IPS DF 19.7 (cell line): ENCODE results near the gene HBA1.
"Not testable (repeated sequence)": the region's sequence is repeated elsewhere in the genome, so short reads cannot be mapped to it uniquely, and the experiment has no call there.

ENCODE experiments used
- DNase-seq: peaks from one replicate; pipeline ENCODE4 v3.0.0-alpha.2; 2013; ENCODE audit warnings: low read depth, low spot score

Gene HBA1

DNA sequence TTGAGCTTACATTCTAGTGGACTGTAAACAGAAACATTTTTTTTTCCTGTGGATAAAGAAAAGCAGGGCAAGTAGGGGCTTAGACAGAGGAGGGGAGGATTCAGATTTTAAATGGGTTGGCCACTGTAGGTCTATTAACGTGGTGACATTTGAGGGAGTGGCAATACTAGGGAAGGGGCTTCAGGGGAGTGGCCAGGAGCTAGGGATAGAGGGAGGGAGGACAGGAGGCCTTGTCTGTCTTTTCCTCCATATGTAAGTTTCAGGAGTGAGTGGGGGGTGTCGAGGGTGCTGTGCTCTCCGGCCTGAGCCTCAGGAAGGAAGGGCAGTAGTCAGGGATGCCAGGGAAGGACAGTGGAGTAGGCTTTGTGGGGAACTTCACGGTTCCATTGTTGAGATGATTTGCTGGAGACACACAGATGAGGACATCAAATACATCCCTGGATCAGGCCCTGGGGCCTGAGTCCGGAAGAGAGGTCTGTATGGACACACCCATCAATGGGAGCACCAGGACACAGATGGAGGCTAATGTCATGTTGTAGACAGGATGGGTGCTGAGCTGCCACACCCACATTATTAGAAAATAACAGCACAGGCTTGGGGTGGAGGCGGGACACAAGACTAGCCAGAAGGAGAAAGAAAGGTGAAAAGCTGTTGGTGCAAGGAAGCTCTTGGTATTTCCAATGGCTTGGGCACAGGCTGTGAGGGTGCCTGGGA is 17.2 kb upstream of the HBA1 start:
- DNase-seq: no peak

DNA sequence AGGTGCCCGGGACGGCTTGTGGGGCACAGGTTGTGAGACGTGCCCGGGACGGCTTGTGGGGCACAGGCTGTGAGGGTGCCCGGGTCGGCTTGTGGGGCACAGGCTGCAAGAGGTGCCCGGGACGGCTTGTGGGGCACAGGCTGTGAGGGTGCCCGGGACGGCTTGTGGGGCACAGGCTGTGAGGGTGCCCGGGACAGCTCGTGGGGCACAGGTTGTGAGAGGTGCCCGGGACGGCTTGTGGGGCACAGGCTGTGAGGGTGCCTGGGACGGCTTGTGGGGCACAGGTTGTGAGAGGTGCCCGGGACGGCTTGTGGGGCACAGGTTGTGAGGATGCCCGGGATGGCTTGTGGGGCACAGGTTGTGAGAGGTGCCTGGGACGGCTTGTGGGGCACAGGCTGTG is 16.2 kb upstream of the HBA1 start:
- not testable (repeated sequence) for DNase-seq

DNA sequence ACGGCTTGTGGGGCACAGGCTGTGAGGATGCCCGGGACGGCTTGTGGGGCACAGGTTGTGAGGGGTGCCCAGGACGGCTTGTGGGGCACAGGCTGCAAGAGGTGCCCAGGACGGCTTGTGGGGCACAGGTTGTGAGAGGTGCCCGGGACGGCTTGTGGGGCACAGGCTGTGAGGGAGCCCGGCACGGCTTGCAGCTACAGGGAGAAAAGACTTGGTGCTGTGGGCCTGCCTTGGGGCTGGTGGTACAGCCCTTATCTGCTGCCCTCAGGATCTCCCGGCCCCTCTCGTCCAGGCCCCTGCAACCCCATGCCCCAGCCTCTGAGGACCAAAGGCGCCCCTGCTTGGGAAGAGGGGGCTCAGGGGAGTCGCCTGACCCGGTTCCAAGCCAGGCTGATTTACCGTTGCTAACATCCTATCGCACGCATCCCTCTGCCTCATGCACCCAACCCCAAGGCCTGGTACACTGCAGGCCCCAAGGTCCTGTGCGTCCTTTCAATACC is 15.7 kb upstream of the HBA1 start:
- DNase-seq: no peak

DNA sequence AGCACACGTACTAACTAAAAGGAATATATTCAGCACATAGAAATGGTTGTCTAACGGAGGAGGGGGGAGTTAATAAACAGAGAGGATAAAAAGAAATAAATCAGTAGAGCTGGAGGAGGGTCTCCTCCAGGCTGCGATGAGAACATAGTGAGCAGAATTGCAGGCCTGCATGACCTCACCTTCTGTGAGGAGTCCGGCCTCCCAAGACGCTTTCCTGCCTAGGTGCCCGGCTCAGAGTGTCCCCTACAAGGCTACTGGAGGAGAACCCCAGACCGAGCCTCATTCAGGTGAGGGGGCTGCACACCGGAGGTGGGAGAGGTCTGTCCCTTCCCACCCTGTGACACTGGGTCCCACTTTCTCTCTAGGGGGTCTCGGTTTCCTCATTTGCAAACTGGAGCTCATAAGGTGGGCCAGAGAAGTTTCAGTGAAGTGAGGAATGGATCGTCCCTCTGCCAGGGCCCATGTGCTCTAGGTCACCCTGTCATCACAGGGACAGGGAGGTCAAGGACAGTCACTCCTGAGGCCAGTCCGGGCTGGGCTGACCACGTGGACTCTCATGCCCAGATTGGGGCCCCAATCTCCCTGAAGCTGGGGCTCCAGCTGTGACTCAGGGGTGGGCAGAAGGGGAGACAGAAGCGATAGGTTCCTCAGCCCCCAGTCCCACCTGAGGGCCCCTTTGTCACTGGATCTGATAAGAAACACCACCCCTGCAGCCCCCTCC is 14.0 kb upstream of the HBA1 start:
- no peak for DNase-seq

DNA sequence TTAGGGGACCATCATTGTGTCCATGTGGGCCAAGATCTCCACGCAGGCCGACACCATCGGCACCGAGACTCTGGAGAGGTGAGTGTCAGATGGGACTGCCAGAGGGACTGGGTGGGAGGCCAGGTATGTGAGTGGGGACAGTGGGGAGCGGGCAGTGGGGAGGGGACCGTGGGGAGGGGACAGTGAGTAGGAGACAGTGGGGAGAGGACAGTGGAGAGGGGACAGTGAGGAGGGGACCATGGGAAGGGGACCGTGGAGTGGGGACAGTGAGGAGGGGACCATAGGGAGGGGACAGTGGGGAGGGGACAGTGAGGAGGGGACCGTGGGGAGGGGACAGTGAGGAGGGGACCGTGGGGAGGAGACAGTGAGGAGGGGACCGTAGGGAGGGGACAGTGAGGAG is 13.3 kb upstream of the HBA1 start:
- DNase-seq: not testable (repeated sequence)

DNA sequence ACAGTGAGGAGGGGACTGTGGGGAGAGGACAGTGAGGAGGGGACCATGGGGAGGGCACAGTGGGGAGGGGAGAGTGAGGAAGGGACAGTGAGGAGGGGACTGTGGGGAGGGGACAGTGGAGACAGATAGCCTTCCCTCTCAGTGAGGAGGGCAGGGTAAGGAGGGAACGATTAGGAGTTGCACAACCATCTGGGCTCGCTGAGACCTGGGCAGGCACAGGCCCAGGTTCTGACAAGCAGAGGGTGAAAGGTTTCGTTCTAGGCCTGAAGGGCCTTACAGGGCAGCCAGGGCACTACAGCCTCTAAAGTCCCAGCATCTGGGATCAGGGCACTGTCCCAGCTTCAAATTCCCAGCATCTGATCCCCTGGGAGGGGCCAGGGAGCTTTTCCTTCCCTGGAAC is 12.8 kb upstream of the HBA1 start:
- DNase-seq: not testable (repeated sequence)

DNA sequence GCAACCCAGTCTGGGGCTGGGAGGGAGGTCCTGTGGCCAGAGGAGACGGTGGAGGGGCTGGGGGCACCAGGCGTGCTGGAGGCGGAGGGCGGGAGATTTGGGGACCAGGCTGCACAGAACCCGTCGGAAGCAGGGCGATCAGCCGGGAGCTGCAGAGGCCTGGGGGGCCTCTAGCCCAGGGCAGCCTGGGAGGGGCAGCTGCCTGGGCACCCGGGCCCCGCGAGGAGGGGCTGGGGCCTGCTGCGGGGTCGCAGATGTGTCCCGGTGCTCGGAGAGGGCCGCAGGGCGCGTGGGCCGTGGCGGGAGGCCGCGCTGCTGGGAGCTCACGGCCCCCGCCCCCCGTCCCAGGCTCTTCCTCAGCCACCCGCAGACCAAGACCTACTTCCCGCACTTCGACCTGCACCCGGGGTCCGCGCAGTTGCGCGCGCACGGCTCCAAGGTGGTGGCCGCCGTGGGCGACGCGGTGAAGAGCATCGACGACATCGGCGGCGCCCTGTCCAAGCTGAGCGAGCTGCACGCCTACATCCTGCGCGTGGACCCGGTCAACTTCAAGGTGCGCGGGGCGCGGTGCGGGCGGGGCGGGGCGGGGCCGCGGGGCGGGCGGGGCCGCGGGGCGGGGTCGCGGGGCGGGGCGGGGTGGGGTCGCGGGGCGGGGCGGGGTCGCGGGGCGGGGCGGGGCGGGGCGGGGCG is 12.2 kb upstream of the HBA1 start:
- DNase-seq: not testable (repeated sequence)

DNA sequence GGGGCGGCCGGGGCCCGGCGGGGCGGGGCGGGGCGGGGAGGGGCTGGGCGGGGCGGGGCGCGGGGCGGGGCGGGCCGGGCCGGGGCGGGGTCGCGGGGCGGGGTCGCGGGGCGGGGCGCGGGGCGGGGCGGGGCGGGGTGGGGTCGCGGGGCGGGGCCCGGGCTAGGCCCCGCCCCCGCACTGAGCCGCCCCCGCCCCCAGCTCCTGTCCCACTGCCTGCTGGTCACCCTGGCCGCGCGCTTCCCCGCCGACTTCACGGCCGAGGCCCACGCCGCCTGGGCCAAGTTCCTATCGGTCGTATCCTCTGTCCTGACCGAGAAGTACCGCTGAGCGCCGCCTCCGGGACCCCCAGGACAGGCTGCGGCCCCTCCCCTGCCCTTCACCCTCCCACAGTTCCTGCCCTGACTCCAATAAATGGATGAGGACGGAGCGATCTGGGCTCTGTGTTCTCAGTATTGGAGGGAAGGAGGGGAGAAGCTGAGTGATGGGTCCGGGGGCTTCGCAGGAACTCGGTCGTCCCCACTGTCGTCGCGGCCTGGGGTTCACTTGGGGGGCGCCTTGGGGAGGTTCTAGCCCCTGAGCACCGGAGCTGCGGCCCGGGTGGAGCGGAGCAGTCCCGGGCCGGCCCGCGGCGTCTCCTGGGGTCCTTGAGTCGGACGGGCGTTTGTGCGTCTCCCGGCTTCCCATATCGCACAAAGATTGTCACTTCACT is 11.5 kb upstream of the HBA1 start:
- DNase-seq: no peak

DNA sequence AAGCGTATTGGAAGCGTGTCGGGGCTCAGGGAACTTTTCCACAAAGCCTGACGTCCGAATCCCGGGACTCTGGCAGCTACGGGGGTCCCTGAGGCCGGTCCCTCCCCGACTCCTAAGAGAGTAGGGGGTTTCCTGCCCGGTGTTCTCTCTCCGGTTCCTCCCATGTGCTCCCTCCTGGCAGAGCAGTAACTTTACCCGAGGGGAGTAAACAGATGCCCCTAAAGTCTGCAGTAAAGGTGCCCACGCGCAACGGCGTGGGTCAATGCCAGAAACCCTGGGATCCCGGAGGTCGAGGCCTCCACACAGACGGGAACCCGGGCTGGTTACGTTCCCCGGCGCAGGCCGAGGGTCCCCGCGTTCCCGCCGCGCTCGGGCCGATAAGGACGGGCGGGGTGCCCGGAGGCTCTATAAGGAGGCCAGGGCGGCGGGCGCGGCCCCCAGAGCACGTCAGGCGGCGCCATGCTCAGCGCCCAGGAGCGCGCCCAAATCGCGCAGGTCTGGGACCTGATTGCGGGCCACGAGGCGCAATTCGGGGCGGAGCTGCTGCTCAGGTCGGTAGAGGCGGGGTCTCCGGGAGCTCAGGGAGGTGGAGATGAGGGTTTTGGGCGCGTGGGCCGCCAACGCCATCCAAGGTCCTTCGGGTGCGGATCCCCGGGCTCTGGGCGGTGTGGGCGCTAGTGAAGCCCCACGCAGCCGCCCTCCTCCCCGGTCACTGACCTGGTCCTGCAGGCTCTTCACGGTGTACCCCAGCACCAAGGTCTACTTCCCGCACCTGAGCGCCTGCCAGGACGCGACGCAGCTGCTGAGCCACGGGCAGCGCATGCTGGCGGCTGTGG is 10.7 kb upstream of the HBA1 start, which contains the start of gene HBM:
TSS of gene HBM (plus strand) at position 440 of the 836 bp plus-strand sequence. CDS start at position 460, 20 bp downstream.
- DNase-seq: no peak

DNA sequence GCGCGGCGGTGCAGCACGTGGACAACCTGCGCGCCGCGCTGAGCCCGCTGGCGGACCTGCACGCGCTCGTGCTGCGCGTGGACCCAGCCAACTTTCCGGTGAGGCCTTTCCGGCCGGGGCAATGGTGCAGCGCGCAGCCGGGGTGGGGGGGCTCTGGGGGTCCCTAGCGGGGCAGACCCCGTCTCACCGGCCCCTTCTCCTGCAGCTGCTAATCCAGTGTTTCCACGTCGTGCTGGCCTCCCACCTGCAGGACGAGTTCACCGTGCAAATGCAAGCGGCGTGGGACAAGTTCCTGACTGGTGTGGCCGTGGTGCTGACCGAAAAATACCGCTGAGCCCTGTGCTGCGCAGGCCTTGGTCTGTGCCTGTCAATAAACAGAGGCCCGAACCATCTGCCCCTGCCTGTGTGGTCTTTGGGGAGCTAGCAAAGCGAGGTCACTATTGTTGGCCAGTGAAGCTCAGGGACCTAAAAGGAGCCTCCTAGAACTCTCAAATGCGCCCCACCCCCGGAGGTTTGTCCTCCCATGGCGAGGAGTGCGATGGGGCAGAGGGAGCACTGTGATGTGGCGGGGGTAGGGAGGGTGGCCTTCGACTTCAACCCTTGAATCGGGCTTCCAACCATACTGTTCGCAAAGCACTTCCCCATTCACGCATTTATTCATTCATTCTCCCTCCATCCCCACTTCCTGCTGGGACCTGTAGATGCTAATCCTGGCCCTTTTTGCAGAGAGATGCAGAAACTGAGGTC is 9.9 kb upstream of the HBA1 start:
- DNase-seq: no peak

DNA sequence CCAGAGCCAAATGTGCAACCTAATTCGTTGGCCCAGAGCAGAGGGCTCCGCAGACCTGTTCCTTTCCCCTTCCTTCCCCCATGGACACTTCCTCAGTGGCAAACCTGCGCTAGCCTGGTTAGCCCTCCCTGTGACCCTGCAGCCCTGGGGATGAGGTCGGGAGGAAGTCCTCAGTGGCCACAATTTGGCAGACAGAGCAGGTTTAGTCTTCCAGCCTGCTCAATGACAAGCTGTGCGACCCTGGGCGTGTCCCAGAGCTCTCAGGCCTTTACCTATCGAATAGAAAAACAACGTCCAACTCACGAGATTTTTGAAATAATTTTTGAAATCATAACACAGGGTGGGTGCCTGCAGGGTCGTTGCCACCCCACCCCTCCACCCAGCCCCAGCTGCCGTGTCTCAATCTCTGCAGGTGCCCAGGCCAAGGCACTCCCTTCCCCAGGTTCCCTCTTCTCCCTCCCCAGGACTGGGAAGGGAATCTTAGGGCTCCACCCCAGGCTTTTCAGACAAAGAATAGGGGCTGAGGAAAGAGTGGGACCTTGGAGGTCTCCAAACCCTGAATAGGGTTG is 9.3 kb upstream of the HBA1 start:
- DNase-seq: no peak

DNA sequence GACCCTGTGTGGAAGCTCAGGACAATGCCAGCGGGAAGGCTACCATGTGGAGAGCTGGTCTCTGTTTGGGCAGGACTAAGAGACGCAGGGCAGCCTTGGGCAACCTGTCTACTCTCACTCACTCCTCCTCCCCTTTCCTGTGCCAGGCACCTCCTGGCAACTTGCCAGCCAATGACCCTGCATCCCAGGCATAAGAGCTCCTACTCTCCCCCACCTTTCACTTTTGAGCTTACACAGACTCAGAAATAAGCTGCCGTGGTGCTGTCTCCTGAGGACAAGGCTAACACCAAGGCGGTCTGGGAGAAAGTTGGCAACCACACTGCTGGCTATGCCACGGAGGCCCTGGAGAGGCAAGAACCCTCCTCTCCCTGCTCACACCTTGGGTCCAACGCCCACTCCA is 8.1 kb upstream of the HBA1 start:
- no peak for DNase-seq

DNA sequence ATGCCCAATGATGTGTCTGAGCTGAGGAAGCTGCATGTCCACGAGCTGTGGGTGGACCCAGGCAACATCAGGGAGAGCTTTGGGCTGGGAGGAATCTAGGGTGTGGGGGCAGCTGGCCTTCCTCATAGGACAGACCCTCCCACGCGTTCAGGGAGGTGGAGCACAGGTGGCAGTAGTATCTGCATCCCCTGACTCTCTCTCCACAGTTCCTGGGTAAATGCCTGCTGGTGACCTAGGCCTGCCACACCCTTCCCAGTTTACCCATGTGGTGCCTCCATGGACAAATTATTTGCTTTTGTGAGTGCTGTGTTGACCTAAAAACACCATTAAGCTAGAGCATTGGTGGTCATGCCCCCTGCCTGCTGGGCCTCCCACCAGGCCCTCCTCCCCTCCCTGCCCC is 7.5 kb upstream of the HBA1 start:
- no peak for DNase-seq

DNA sequence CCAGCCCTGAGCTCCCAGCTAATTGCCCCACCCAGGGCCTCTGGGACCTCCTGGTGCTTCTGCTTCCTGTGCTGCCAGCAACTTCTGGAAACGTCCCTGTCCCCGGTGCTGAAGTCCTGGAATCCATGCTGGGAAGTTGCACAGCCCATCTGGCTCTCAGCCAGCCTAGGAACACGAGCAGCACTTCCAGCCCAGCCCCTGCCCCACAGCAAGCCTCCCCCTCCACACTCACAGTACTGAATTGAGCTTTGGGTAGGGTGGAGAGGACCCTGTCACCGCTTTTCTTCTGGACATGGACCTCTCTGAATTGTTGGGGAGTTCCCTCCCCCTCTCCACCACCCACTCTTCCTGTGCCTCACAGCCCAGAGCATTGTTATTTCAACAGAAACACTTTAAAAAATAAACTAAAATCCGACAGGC is 6.4 kb upstream of the HBA1 start:
- not testable (repeated sequence) for DNase-seq

DNA sequence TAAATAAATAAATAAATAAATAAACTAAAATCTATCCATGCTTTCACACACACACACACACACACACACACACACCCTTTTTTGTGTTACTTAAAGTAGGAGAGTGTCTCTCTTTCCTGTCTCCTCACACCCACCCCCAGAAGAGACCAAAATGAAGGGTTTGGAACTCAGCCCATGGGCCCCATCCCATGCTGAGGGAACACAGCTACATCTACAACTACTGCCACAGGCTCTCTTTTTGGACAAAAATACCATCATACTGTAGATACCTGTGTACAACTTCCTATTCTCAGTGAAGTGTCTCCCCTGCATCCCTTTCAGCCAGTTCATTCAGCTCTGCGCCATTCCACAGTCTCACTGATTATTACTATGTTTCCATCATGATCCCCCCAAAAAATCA is 5.7 kb upstream of the HBA1 start:
- DNase-seq: no peak

DNA sequence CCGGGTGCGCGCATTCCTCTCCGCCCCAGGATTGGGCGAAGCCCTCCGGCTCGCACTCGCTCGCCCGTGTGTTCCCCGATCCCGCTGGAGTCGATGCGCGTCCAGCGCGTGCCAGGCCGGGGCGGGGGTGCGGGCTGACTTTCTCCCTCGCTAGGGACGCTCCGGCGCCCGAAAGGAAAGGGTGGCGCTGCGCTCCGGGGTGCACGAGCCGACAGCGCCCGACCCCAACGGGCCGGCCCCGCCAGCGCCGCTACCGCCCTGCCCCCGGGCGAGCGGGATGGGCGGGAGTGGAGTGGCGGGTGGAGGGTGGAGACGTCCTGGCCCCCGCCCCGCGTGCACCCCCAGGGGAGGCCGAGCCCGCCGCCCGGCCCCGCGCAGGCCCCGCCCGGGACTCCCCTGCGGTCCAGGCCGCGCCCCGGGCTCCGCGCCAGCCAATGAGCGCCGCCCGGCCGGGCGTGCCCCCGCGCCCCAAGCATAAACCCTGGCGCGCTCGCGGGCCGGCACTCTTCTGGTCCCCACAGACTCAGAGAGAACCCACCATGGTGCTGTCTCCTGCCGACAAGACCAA is 4.0 kb upstream of the HBA1 start, which contains the start of gene HBA2:
TSS of gene HBA2 (plus strand) at position 503 of the 568 bp plus-strand sequence. CDS start at position 540, 37 bp downstream.
- DNase-seq: not testable (repeated sequence)

DNA sequence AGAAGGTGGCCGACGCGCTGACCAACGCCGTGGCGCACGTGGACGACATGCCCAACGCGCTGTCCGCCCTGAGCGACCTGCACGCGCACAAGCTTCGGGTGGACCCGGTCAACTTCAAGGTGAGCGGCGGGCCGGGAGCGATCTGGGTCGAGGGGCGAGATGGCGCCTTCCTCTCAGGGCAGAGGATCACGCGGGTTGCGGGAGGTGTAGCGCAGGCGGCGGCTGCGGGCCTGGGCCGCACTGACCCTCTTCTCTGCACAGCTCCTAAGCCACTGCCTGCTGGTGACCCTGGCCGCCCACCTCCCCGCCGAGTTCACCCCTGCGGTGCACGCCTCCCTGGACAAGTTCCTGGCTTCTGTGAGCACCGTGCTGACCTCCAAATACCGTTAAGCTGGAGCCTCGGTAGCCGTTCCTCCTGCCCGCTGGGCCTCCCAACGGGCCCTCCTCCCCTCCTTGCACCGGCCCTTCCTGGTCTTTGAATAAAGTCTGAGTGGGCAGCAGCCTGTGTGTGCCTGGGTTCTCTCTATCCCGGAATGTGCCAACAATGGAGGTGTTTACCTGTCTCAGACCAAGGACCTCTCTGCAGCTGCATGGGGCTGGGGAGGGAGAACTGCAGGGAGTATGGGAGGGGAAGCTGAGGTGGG is 3.1 kb upstream of the HBA1 start:
- DNase-seq: not testable (repeated sequence)

DNA sequence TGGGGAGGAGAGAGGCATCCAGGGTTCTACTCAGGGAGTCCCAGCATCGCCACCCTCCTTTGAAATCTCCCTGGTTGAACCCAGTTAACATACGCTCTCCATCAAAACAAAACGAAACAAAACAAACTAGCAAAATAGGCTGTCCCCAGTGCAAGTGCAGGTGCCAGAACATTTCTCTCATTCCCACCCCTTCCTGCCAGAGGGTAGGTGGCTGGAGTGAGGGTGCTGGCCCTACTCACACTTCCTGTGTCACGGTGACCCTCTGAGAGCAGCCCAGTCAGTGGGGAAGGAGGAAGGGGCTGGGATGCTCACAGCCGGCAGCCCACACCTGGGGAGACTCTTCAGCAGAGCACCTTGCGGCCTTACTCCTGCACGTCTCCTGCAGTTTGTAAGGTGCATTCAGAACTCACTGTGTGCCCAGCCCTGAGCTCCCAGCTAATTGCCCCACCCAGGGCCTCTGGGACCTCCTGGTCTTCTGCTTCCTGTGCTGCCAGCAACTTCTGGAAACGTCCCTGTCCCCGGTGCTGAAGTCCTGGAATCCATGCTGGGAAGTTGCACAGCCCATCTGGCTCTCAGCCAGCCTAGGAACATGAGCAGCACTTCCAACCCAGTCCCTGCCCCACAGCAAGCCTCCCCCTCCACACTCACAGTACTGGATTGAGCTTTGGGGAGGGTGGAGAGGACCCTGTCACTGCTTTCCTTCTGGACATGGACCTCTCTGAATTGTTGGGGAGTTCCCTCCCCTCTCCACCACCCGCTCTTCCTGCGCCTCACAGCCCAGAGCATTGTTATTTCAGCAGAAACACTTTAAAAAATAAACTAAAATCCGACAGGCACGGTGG is 2.3 kb upstream of the HBA1 start:
- DNase-seq: not testable (repeated sequence)
